ENCODE data around the gene NEDD4L. TPM values are rescaled to one million over a fixed set of nuclear protein-coding genes. Genes with fewer than 3 reads are reported as not detected.
"Not testable (repeated sequence)": the region's sequence is repeated elsewhere in the genome, so short reads cannot be mapped to it uniquely, and the experiment has no call there.

NEDD4L gene
- total RNA-seq, 1 donor from 2014 or later = 95.9 TPM

- no peak overlapping the region for H3K4me3 ChIP-seq (ENCODE audit: low read depth, low read length)
- no peak for TF ChIP-seq CTCF (conservative IDR thresholded peaks at IDR 0.05; ENCODE audit: low read depth, low read length)
- DNase-seq (ENCODE audit: low read depth) = no peak
These were observed 212.5 kb downstream of the NEDD4L start for GRCh38 chr18:58256316-58257080.

- TF ChIP-seq CTCF (conservative IDR thresholded peaks at IDR 0.05; ENCODE audit: low read depth, low read length) = no peak
- DNase-seq (ENCODE audit: low read depth) = no peak
- no peak overlapping the region for H3K4me3 ChIP-seq (ENCODE audit: low read depth, low read length)
These were observed 213.4 kb downstream of the NEDD4L start for GRCh38 chr18:58257461-58257860.

DNA sequence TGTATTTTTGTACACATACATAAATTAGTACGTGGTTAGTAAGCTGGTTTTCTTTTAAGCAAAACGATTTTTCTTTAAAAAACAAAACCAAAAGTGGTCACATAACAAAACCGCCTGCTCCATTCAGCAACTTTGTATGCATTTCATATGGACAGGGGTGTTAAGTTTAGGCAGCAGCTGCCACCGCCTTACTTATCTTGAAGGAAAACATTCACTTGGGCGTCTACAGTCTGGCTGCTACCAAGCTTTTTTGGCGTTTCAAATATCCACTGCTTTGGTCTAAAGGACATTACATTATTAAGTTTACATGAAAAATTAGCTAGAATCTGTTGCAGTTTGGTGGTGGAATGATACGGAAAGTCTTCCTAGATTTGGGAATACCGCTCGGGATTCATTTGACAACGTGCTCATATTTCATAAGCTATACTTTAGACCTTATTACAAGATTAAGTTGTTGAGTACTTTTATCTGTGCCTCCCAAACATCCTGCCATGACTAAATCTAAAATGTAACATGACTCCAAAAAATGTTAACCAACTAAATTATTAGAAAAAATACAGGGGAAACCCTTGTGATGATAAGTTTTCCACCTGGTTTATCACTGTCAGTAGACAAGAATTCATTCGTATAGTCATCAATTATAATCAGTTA is 214.8 kb downstream of the NEDD4L start:
- H3K4me3 ChIP-seq (ENCODE audit: low read depth, low read length) = no peak overlapping the region
- DNase-seq (ENCODE audit: low read depth) = no peak

DNA sequence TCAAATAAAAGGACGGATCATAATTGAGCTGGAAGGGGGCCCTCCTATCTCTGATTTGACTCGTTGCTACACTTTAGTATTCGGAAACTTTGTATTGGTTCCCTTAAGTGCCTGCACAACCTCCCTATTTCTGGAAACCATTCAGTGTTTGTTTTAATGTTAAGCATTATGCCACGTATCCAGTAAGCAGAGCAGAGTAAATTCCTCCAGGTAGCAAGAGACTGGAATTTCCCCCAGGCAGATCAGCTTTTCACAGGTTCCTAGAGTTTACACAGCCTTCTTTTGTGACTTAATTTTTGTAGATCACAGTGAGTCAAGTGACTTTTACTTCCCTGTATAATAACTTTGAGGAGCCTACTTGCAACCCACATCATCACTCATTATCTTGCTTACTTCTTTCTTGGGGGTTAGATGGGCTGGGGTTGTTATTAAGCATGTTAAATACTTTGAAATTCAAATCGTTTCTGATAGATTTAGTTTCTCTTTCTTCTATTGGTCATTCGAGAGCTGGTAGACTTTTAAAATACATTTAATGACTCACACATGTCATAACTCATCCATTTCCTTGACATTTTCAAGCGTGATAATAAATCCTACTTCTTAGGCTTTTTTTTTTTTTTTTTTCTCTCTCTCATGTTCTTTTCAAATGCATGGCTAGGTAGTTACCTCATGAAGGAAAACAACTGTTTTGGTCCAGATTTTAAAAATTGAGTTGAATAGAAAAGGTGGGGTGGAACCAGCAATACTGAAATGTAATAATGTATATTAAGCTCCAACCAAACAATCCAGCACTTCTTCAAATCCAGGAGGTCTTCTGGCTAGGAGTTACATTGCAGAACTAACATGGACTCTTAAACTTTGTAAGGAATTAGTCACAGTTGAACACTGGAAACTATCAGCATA is 219.3 kb downstream of the NEDD4L start:
- peak overlapping the region; percentile 2 for H3K4me3 ChIP-seq (ENCODE audit: low read depth, low read length)
- DNase-seq (ENCODE audit: low read depth) = peak; percentile 74
- no peak for TF ChIP-seq CTCF (conservative IDR thresholded peaks at IDR 0.05; ENCODE audit: low read depth, low read length)

More for the DNA sequence above, 214.8 kb downstream of the NEDD4L start:
- no peak for TF ChIP-seq CTCF (conservative IDR thresholded peaks at IDR 0.05; ENCODE audit: low read depth, low read length)

- no peak for TF ChIP-seq CTCF (conservative IDR thresholded peaks at IDR 0.05; ENCODE audit: low read depth, low read length)
- H3K4me3 ChIP-seq (ENCODE audit: low read depth, low read length) = no peak overlapping the region
- no peak for DNase-seq (ENCODE audit: low read depth)
These were observed 220.0 kb downstream of the NEDD4L start for GRCh38 chr18:58264075-58264474.

DNA sequence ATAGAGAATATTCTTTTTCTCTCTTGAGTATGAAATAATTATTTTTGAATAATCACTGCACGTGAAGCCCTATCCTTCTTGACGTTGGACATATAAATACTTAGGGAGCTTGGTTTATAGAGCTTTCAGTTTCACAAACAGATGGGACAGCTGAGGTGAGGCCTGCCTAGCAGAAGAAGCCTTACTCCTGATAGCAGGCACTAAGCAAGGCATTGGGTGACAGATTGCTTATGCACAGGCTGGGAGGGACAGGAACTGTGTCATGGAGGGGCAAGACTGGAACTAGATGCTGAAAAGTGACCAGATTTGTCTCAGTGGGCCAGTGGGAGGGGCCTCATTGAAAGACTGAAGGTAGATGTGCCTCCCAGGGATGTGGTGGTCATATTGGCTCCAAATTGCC is 220.8 kb downstream of the NEDD4L start:
- no peak overlapping the region for H3K4me3 ChIP-seq (ENCODE audit: low read depth, low read length)
- DNase-seq (ENCODE audit: low read depth) = no peak
- no peak for TF ChIP-seq CTCF (conservative IDR thresholded peaks at IDR 0.05; ENCODE audit: low read depth, low read length)

- DNase-seq (ENCODE audit: low read depth); H3K4me3 ChIP-seq (ENCODE audit: low read depth, low read length): not testable (repeated sequence)
These were observed 221.5 kb downstream of the NEDD4L start for GRCh38 chr18:58265489-58265888.

Data from epithelial cell of proximal tubule (primary cell).